PC-3 (cell line): ENCODE measurements around the gene NDOR1. TPM values are rescaled to one million over a fixed set of nuclear protein-coding genes. Genes with fewer than 3 reads are reported as not detected.

ENCODE experiments used
- ATAC-seq: fragments of 200-7000 bp; cut with Tn5 transposase; 2 replicates; pipeline ENCODE4 v1.9.1; 2020; ENCODE audit warnings: mild to moderate bottlenecking, moderate library complexity
- BruUV-seq: library from RNA; stranded (reverse); fragments of 400-500 nt; replicated peaks from 2 replicates; lab custom pipeline; 2021; lab: Mats Ljungman, UMichigan
- CTCF ChIA-PET: fragments of 300-600 bp; sonication (Branson Sonifier 250); formaldehyde crosslinking; loops from one replicate; lab custom pipeline; 2022; ENCODE audit warnings: antibody characterized with exemption; lab: Charles Lee
- POLR2A ChIA-PET: fragments of 300-600 bp; sonication (Branson Sonifier 250); formaldehyde crosslinking; loops from one replicate; lab custom pipeline; 2022; ENCODE audit warnings: antibody characterized with exemption; ENCODE audit not compliant: unreplicated experiment; lab: Charles Lee
- DNase-seq: peaks from one replicate; pipeline ENCODE4 v3.0.0-alpha.2; 2015
- H2AFZ ChIP-seq: fragments of 300-600 bp; sonication (generic); 2 replicates; pipeline ENCODE4 v1.6.0; 2016; ENCODE audit warnings: antibody characterized with exemption, low read length
- H3F3A ChIP-seq: fragments of 300-600 bp; sonication (generic); one replicate; pipeline ENCODE4 v1.6.0; 2017; ENCODE audit warnings: antibody characterized with exemption, low read length, control low read depth, mild to moderate bottlenecking; ENCODE audit not compliant: unreplicated experiment
- H3K27ac ChIP-seq: fragments of 300-600 bp; sonication (generic); 2 replicates; pipeline ENCODE4 v1.5.1; 2016; ENCODE audit warnings: mild to moderate bottlenecking, low read length
- H3K27me3 ChIP-seq: fragments of 300-600 bp; sonication (generic); 2 replicates; pipeline ENCODE4 v1.6.1; 2016; ENCODE audit warnings: low read length, mixed read lengths
- H3K36me3 ChIP-seq: fragments of 300-600 bp; sonication (generic); 2 replicates; pipeline ENCODE4 v1.6.1; 2016; ENCODE audit warnings: low read depth, mixed run types, low read length, mixed read lengths
- H3K4me1 ChIP-seq: fragments of 300-600 bp; sonication (generic); 2 replicates; pipeline ENCODE4 v1.5.1; 2016; ENCODE audit warnings: low read length; ENCODE audit not compliant: insufficient read depth
- H3K4me2 ChIP-seq: fragments of 300-600 bp; sonication (generic); 2 replicates; pipeline ENCODE4 v1.6.0; 2016; ENCODE audit warnings: low read length
- H3K4me3 ChIP-seq: fragments of 300-600 bp; sonication (generic); 2 replicates; pipeline ENCODE4 v1.5.1; 2016; ENCODE audit warnings: mild to moderate bottlenecking, low read length, mixed read lengths
- H3K79me2 ChIP-seq: fragments of 300-600 bp; sonication (generic); 2 replicates; pipeline ENCODE4 v1.6.1; 2017; ENCODE audit warnings: low read length, mixed read lengths
- H3K9ac ChIP-seq: fragments of 300-600 bp; sonication (generic); 2 replicates; pipeline ENCODE4 v1.6.0; 2016; ENCODE audit warnings: mild to moderate bottlenecking, low read length
- H3K9me2 ChIP-seq: fragments of 300-600 bp; sonication (generic); replicated peaks from 2 replicates; pipeline ENCODE4 v1.6.1; 2016; ENCODE audit warnings: mixed run types, low read length, mixed read lengths
- H3K9me3 ChIP-seq: fragments of 300-600 bp; sonication (generic); 2 replicates; pipeline ENCODE4 v1.6.1; 2016; ENCODE audit warnings: low read length, mixed read lengths
- H4K20me1 ChIP-seq: fragments of 300-600 bp; sonication (generic); 2 replicates; pipeline ENCODE4 v1.6.1; 2016; ENCODE audit warnings: low read length, mixed read lengths
- EZH2 ChIP-seq: fragments of 300-600 bp; sonication (generic); IDR thresholded peaks from one replicate; pipeline ENCODE4 v1.6.1; 2017; ENCODE audit warnings: antibody characterized with exemption, mild to moderate bottlenecking, low read length; ENCODE audit not compliant: unreplicated experiment
- EZH2phosphoT487 ChIP-seq: fragments of 300-600 bp; sonication (generic); IDR thresholded peaks from 2 replicates; pipeline ENCODE4 v1.6.1; 2018; ENCODE audit warnings: mild to moderate bottlenecking, antibody characterized with exemption, low read length, borderline replicate concordance
- intact Hi-C: fragments of 100-400 bp; cut with micrococcal nuclease; formaldehyde crosslinking; loops from 2 replicates; pipeline ENCODE4 v1.9.0; 2023
- total RNA-seq: library from RNA; depleted of rRNA; stranded (reverse); fragments of >200 nt; gene quantifications from 2 replicates; pipeline ENCODE4 v1.2.3, GENCODE V29; 2014
- TF ChIP-seq, protein P1 (sequence below): fragments of 300-600 bp; sonication (generic); conservative IDR thresholded peaks from 2 replicates; pipeline ENCODE4 v1.5.1; 2017; ENCODE audit warnings: antibody characterized with exemption, low read depth, mild to moderate bottlenecking, low read length

NDOR1 gene
- total RNA-seq, 1 experiment from 2014 or later, result 25.7 TPM

DNA sequence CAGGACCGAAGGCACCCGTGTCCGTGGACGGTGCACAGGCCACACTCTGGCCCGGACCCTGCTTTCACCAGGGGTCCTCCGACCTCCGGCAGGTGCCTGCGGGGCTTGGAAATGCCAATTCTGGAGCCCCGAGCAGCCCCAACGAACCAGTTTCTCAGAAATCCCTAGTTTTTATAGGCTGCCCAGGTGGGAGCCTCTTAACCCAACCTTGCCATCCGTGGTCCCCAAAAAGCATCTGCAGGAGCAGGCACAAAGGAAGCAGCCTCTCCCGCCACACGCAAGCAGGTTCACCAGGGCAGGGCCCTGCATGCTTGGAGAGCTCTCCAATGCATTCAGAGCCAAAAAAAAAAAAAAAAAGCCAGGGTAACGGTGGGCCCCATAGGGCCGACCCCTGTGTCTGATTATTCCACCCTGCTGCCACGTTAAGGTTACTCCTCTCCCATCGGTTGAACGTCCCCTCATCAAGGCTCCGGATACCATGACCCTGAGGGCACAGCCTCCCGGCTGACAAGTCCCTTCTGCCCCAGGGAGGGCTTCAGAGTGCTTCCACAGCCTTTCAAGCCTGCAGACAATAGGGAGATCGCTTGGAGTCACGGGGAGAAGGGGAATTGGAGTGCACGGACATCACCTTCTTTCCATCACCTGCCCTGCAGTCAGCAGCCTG is 4.2 kb upstream of the NDOR1 start:
- peak overlapping the region; percentile 83 for H3K4me3 ChIP-seq
- ATAC-seq (peak; percentile 2; the same call in 1 of the 2 replicates), DNase-seq (no peak)
- H3K9ac ChIP-seq, result peak overlapping the region; percentile 74
- TSS peak; percentile 34 for BruUV-seq
- ChIA-PET POLR2A (interaction anchor here (0.5 kb wide), 1 partner anchor 41 kb away, joined by 3 read pairs; no protein-coding TSS in a partner anchor), CTCF (no interaction called here)
- H3K9me3 ChIP-seq, result no peaks in the 10 kb centered on the region
- H3K27ac ChIP-seq, result peak overlapping the region; percentile 25; the same call in 1 of the 2 replicates
- intact Hi-C loops, result no loop called here
- peak overlapping the region; percentile 73 for H2AFZ ChIP-seq
- H4K20me1 ChIP-seq, result peaks cover 14% of the 10 kb centered on the region; the same call in 1 of the 2 replicates
- TF ChIP-seq EZH2, result no peak
- TF ChIP-seq EZH2phosphoT487, result no peak
- TF ChIP-seq, protein P1, sequence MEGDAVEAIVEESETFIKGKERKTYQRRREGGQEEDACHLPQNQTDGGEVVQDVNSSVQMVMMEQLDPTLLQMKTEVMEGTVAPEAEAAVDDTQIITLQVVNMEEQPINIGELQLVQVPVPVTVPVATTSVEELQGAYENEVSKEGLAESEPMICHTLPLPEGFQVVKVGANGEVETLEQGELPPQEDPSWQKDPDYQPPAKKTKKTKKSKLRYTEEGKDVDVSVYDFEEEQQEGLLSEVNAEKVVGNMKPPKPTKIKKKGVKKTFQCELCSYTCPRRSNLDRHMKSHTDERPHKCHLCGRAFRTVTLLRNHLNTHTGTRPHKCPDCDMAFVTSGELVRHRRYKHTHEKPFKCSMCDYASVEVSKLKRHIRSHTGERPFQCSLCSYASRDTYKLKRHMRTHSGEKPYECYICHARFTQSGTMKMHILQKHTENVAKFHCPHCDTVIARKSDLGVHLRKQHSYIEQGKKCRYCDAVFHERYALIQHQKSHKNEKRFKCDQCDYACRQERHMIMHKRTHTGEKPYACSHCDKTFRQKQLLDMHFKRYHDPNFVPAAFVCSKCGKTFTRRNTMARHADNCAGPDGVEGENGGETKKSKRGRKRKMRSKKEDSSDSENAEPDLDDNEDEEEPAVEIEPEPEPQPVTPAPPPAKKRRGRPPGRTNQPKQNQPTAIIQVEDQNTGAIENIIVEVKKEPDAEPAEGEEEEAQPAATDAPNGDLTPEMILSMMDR, result no peak
- H3K36me3 ChIP-seq, result no peaks in the 10 kb centered on the region
- H3K4me2 ChIP-seq, result peak overlapping the region; percentile 99
- no peaks in the 10 kb centered on the region for H3K9me2 ChIP-seq
- peaks cover 38% of the 10 kb centered on the region for H3K4me1 ChIP-seq
- H3F3A ChIP-seq, result no peaks in the 10 kb centered on the region
- peaks cover 60% of the 10 kb centered on the region for H3K79me2 ChIP-seq
- no peaks in the 10 kb centered on the region for H3K27me3 ChIP-seq

DNA sequence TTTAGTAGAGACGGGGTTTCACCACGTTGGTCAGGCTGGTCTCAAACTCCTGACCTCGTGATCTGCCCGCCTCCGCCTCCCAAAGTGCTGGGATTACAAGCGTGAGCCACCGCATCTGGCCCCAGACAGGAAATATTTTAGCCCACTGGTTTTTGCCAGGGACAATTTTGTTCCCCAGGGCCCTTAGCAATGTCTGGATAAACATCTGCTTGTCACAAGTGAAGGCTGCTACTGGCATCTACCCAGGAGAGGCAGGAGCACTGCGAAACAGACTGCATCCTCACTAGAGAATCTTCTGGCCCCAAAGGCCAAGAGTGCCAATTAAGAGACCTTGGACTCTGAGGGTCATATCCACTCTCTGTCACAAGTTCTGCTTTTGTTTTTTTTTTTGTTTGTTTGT is 2.5 kb upstream of the NDOR1 start:
- intact Hi-C loops, result no loop called here
- H3F3A ChIP-seq, result no peaks in the 10 kb centered on the region
- no peak overlapping the region for H3K9ac ChIP-seq
- H3K79me2 ChIP-seq, result peaks cover 65% of the 10 kb centered on the region
- no peak overlapping the region for H3K4me3 ChIP-seq
- no peaks in the 10 kb centered on the region for H3K27me3 ChIP-seq
- no peak overlapping the region for H3K27ac ChIP-seq
- peaks cover 14% of the 10 kb centered on the region; the same call in 1 of the 2 replicates for H4K20me1 ChIP-seq
- BruUV-seq, result no TSS peak
- 0 out of 2 replicates have a peak overlapping the region, but pooled peaks have one; percentile 19 for H3K4me2 ChIP-seq
- H3K36me3 ChIP-seq, result no peaks in the 10 kb centered on the region
- no peaks in the 10 kb centered on the region for H3K9me2 ChIP-seq
- ChIA-PET CTCF (interaction anchor here (0.6 kb wide), 1 partner anchor 73 kb away, joined by 3 read pairs; no protein-coding TSS in a partner anchor), POLR2A (interaction anchor here (0.6 kb wide), 1 partner anchor 103 kb away, joined by 3 read pairs; no protein-coding TSS in a partner anchor)
- no peak for ATAC-seq
- peaks cover 40% of the 10 kb centered on the region for H3K4me1 ChIP-seq
- no peaks in the 10 kb centered on the region for H3K9me3 ChIP-seq
- TF ChIP-seq EZH2, result no peak
- TF ChIP-seq EZH2phosphoT487, result no peak
- TF ChIP-seq, protein P1, result no peak
- H2AFZ ChIP-seq, result no peak overlapping the region
- DNase-seq, result no peak

DNA sequence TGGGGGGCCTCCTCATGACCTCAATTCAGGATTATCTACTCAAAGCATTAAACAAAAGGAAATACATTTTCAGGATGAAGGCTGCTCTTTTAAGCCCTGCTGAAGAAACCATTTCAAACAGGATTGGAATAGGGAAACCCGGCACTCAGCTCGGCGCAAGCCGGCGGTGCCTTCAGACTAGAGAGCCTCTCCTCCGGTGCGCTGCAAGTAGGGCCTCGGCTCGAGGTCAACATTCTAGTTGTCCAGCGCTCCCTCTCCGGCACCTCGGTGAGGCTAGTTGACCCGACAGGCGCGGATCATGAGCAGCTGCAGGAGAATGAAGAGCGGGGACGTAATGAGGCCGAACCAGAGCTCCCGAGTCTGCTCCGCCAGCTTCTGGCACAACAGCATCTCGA is 772 bp upstream of the NDOR1 start:
- H3K4me3 ChIP-seq, result peak overlapping the region; percentile 99
- H3K4me1 ChIP-seq, result peaks cover 24% of the 10 kb centered on the region
- H3K9me3 ChIP-seq, result no peaks in the 10 kb centered on the region
- peak overlapping the region; percentile 98 for H3K4me2 ChIP-seq
- POLR2A ChIA-PET, result no interaction called here
- CTCF ChIA-PET, result no interaction called here
- no peak for TF ChIP-seq EZH2
- TF ChIP-seq, protein P1, result no peak
- TF ChIP-seq EZH2phosphoT487, result no peak
- BruUV-seq, result no TSS peak
- no peaks in the 10 kb centered on the region for H3K36me3 ChIP-seq
- no peaks in the 10 kb centered on the region for H3F3A ChIP-seq
- H3K27me3 ChIP-seq, result no peaks in the 10 kb centered on the region
- intact Hi-C loops, result no loop called here
- peak overlapping the region; percentile 99 for H3K9ac ChIP-seq
- no peak for DNase-seq
- H3K79me2 ChIP-seq, result peaks cover 58% of the 10 kb centered on the region
- H3K9me2 ChIP-seq, result no peaks in the 10 kb centered on the region
- no peak for ATAC-seq
- H4K20me1 ChIP-seq, result no peaks in the 10 kb centered on the region
- 0 out of 2 replicates have a peak overlapping the region, but pooled peaks have one; percentile 74 for H2AFZ ChIP-seq
- no peak overlapping the region for H3K27ac ChIP-seq
